Stimulated activated CD4-positive, alpha-beta T cell treated with anti-CD3 and anti-CD28 coated beads, Interleukin-2, amount 100 ng/mL, for 4 hours (primary cell): ENCODE results near the gene KIAA0232.

Experiments used
- DNase-seq: peaks from one replicate; pipeline ENCODE4 v3.0.0-alpha.2; 2020; ENCODE audit warnings: low read depth

The KIAA0232 gene

GRCh38 chr4:6916587-6917460, 134.3 kb downstream of the KIAA0232 start:
- DNase-seq = peak; percentile 50

- DNase-seq = no peak
Observed at GRCh38 chr4:6917461-6918271, 135.1 kb downstream of the KIAA0232 start.

- DNase-seq = no peak
Observed at GRCh38 chr4:6918338-6918737, 135.8 kb downstream of the KIAA0232 start.

- no peak for DNase-seq
Observed at GRCh38 chr4:6920171-6920570, 137.6 kb downstream of the KIAA0232 start.

- DNase-seq = no peak
Observed at GRCh38 chr4:6923507-6923906, 141.0 kb downstream of the KIAA0232 start.

GRCh38 chr4:6924361-6924779, 141.8 kb downstream of the KIAA0232 start:
- no peak for DNase-seq

GRCh38 chr4:6925357-6925836, 142.9 kb downstream of the KIAA0232 start:
- no peak for DNase-seq

- no peak for DNase-seq
Observed at GRCh38 chr4:6926081-6926480, 143.6 kb downstream of the KIAA0232 start.

GRCh38 chr4:6926681-6927478, 144.4 kb downstream of the KIAA0232 start:
- peak; percentile 76 for DNase-seq

GRCh38 chr4:6928081-6928480, 145.6 kb downstream of the KIAA0232 start:
- DNase-seq = no peak

GRCh38 chr4:6929339-6929811, 146.8 kb downstream of the KIAA0232 start:
- DNase-seq = no peak

GRCh38 chr4:6929812-6930464, 147.4 kb downstream of the KIAA0232 start:
- DNase-seq = no peak

- DNase-seq = no peak
Observed at GRCh38 chr4:6932475-6932874, 149.9 kb downstream of the KIAA0232 start.

GRCh38 chr4:6932918-6933317, 150.4 kb downstream of the KIAA0232 start:
- no peak for DNase-seq
